ENCODE data around the gene CD151. TPM values are rescaled to one million over a fixed set of nuclear protein-coding genes. Genes with fewer than 3 reads are reported as not detected.

Gene CD151
- total RNA-seq, 4 donors from 2014 or later: 277 to 794 (median 465) TPM

DNA sequence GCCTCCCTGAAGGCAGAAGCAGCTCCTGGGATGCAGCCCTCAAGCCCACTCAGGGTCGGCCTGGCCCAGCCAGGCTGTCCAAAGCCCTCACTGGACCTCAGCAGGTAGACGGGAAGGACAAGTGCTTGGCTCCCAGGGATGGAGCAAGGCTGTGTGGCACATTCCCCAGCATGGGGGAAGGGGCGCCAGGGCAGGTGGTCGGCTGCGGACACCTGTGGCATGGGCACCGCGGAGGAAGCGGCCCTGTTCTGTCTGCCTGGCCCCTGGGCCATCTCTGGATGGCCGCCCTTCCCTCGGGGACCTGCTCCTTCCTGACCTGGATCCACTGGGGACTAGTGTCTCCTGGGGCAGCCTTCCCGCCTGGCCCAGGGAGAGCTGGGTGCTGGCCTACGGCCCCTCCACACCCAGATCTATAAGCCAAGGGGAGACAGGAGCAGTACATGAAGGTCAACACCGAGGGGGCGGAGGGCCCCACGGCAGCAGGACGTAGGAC is 51.9 kb downstream of the CD151 start:
- Histone ChIP-seq H3K27ac (no peak overlapping the region), H3K9me3 (no peaks in the 10 kb centered on the region), H3K27me3 (no peaks in the 10 kb centered on the region), H3K4me1 (no peaks in the 10 kb centered on the region), H3K36me3 (peaks cover 0 to 84% of the 10 kb centered on the region in 2 donors), H3K4me3 (no peak overlapping the region)
- WGBS, 2 donors (ENCODE audit: low coverage in 1 of 2): no CpG with 5 or more reads among the region's 16 CpGs
- ATAC-seq: no peak
- TF ChIP-seq EP300 (IDR thresholded peaks at IDR 0.05) (no peak), POLR2AphosphoS5 (IDR thresholded peaks at IDR 0.05) (no peak), POLR2A (IDR thresholded peaks at IDR 0.05) (no peak)
- TF ChIP-seq, protein P1, sequence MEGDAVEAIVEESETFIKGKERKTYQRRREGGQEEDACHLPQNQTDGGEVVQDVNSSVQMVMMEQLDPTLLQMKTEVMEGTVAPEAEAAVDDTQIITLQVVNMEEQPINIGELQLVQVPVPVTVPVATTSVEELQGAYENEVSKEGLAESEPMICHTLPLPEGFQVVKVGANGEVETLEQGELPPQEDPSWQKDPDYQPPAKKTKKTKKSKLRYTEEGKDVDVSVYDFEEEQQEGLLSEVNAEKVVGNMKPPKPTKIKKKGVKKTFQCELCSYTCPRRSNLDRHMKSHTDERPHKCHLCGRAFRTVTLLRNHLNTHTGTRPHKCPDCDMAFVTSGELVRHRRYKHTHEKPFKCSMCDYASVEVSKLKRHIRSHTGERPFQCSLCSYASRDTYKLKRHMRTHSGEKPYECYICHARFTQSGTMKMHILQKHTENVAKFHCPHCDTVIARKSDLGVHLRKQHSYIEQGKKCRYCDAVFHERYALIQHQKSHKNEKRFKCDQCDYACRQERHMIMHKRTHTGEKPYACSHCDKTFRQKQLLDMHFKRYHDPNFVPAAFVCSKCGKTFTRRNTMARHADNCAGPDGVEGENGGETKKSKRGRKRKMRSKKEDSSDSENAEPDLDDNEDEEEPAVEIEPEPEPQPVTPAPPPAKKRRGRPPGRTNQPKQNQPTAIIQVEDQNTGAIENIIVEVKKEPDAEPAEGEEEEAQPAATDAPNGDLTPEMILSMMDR (IDR thresholded peaks at IDR 0.05): no peak

- TF ChIP-seq POLR2AphosphoS5 (IDR thresholded peaks at IDR 0.05): no peak
- no peak for TF ChIP-seq POLR2A (IDR thresholded peaks at IDR 0.05)
- TF ChIP-seq, protein P1 (IDR thresholded peaks at IDR 0.05): no peak
- no peak for TF ChIP-seq EP300 (IDR thresholded peaks at IDR 0.05)
- WGBS, 2 donors (ENCODE audit: low coverage in 1 of 2): 90 to 100% methylated on average over 5 to 10 of the region's 17 CpGs
Observed at GRCh38 chr11:886568-886967, 53.8 kb downstream of the CD151 start.

DNA sequence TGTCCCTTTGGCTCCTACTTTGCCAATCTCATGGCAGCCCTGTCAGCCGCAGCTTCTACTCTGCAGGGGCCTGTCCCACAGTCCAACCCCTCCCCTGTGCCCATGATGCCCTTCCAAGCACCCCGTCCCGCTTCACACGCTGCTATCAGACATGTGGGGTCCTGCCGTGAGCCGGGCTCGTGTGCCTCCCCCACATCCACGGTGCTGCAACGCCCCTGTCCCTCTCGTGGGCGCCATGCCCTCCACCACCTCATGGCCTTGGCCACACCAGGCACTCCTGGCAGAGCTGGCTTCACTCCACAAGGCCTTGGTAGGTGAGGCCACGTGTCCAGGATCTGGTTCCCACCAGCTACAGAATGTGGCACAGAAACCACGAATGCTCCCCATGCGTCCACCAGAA is 54.8 kb downstream of the CD151 start:
- Histone ChIP-seq H3K36me3 (peaks cover 0 to 79% of the 10 kb centered on the region in 2 donors), H3K9me3 (no peaks in the 10 kb centered on the region), H3K27me3 (no peaks in the 10 kb centered on the region), H3K27ac (no peak overlapping the region), H3K4me1 (no peaks in the 10 kb centered on the region), H3K4me3 (no peak overlapping the region)
- TF ChIP-seq, protein P1 (IDR thresholded peaks at IDR 0.05): no peak
- TF ChIP-seq POLR2A (IDR thresholded peaks at IDR 0.05): no peak
- no peak for TF ChIP-seq EP300 (IDR thresholded peaks at IDR 0.05)
- TF ChIP-seq POLR2AphosphoS5 (IDR thresholded peaks at IDR 0.05): no peak
- WGBS, 2 donors (ENCODE audit: low coverage in 1 of 2): 86 to 90% methylated on average over 1 to 4 of the region's 14 CpGs
- no peak for ATAC-seq

More at GRCh38 chr11:886568-886967, 53.8 kb downstream of the CD151 start:
- Histone ChIP-seq H3K9me3 (no peaks in the 10 kb centered on the region), H3K4me1 (no peaks in the 10 kb centered on the region), H3K36me3 (peaks cover 0 to 83% of the 10 kb centered on the region in 2 donors), H3K4me3 (no peak overlapping the region), H3K27ac (no peak overlapping the region), H3K27me3 (no peaks in the 10 kb centered on the region)
- no peak for ATAC-seq

Small RNA genes within 50 kb of the gene (small RNA-seq; reads per million reads assigned to genes)
- 0 reads per million in 4 donors for gene SNORA52

Other genes with a start within 250 kb of the CD151 start
- 10 to 100 TPM in 3 of 4 donors, 1 to 10 TPM in 1; 5.4 to 25.4 (median 13.9) TPM for gene IRF7, start 217.0 kb upstream of the CD151 start, total RNA-seq
- gene CDHR5, start 208.0 kb upstream of the CD151 start, total RNA-seq: not detected
- gene SCT, start 205.8 kb upstream of the CD151 start, total RNA-seq: not detected
- under 1 TPM in 1 of 4 donors, not detected in 3; 0.27 TPM for gene DRD4, start 195.7 kb upstream of the CD151 start, total RNA-seq
- 10 to 100 TPM; 19.9 to 45.0 (median 35.0) TPM for gene DEAF1, start 137.7 kb upstream of the CD151 start, total RNA-seq
- 10 to 100 TPM; 35.6 to 65.8 (median 48.6) TPM for gene TMEM80, start 137.1 kb upstream of the CD151 start, total RNA-seq
- gene EPS8L2, start 126.7 kb upstream of the CD151 start, total RNA-seq: 10 to 100 TPM in 3 of 4 donors, 1 to 10 TPM in 1; 9.7 to 33.9 (median 24.0) TPM
- 100 to 1,000 TPM; 161 to 201 (median 185) TPM for gene TALDO1, start 85.5 kb upstream of the CD151 start, total RNA-seq
- 10 to 100 TPM; 28.9 to 33.8 (median 31.2) TPM for gene GATD1, start 55.5 kb upstream of the CD151 start, total RNA-seq
- gene CEND1, start 42.9 kb upstream of the CD151 start, total RNA-seq: 1 to 10 TPM in 1 of 4 donors, under 1 TPM in 3; 0.17 to 2.9 (median 0.58) TPM
- 10 to 100 TPM in 1 of 4 donors, 1 to 10 TPM in 3; 5.2 to 14.5 (median 6.9) TPM for gene SLC25A22, start 34.7 kb upstream of the CD151 start, total RNA-seq
- gene PIDD1, start 27.7 kb upstream of the CD151 start, total RNA-seq: 10 to 100 TPM in 2 of 4 donors, 1 to 10 TPM in 2; 1.6 to 23.7 (median 9.0) TPM
- 100 to 1,000 TPM; 165 to 880 (median 462) TPM for gene RPLP2, start 23.0 kb upstream of the CD151 start, total RNA-seq
- 10 to 100 TPM; 39.7 to 79.4 (median 58.9) TPM for gene PNPLA2, start 14.0 kb upstream of the CD151 start, total RNA-seq
- 10 to 100 TPM in 1 of 4 donors, 1 to 10 TPM in 3; 4.1 to 10.3 (median 6.4) TPM for gene CRACR2B, start 5.0 kb upstream of the CD151 start, total RNA-seq
- 10 to 100 TPM; 65.5 to 86.0 (median 71.8) TPM for gene POLR2L, start 9.6 kb downstream of the CD151 start, total RNA-seq
- 100 to 1,000 TPM in 3 of 4 donors, 10 to 100 TPM in 1; 66.5 to 115 (median 112) TPM for gene TSPAN4, start 9.9 kb downstream of the CD151 start, total RNA-seq
- 10 to 100 TPM; 36.0 to 55.3 (median 46.4) TPM for gene CHID1, start 77.9 kb downstream of the CD151 start, total RNA-seq
- 10 to 100 TPM; 47.9 to 88.5 (median 61.6) TPM for gene AP2A2, start 92.9 kb downstream of the CD151 start, total RNA-seq
- gene MUC6, start 203.8 kb downstream of the CD151 start, total RNA-seq: under 1 TPM in 1 of 4 donors, not detected in 3; 0.77 TPM
- gene MUC2, start 241.9 kb downstream of the CD151 start, total RNA-seq: under 1 TPM in 1 of 4 donors, not detected in 3; 0.08 TPM

Data from gastroesophageal sphincter (tissue), 4 donors.